Measurements from ENCODE around the gene ELOVL1. TPM values are rescaled to one million over a fixed set of nuclear protein-coding genes. Genes with fewer than 3 reads are reported as not detected.

The ELOVL1 gene
- total and polyA plus RNA-seq, 2 donors: 26.1 to 44.8 TPM

Other genes with a start within 250 kb of the ELOVL1 start
- 64.1 TPM for gene EBNA1BP2, start 195.7 kb downstream of the ELOVL1 start, total RNA-seq
- 41.3 TPM for gene EBNA1BP2, start 195.7 kb downstream of the ELOVL1 start, polyA plus RNA-seq
- 0.42 TPM for gene CFAP57, start 195.7 kb downstream of the ELOVL1 start, total RNA-seq
- 0.16 TPM for gene CFAP57, start 195.7 kb downstream of the ELOVL1 start, polyA plus RNA-seq
- gene TMEM125, start 98.0 kb downstream of the ELOVL1 start, total RNA-seq: 0.42 TPM
- 2.4 TPM for gene TMEM125, start 98.0 kb downstream of the ELOVL1 start, polyA plus RNA-seq
- gene C1orf210, start 82.4 kb downstream of the ELOVL1 start, total RNA-seq: 0.66 TPM
- gene C1orf210, start 82.4 kb downstream of the ELOVL1 start, polyA plus RNA-seq: 3.1 TPM
- gene TIE1, start 67.0 kb downstream of the ELOVL1 start, total RNA-seq: 4.8 TPM
- gene TIE1, start 67.0 kb downstream of the ELOVL1 start, polyA plus RNA-seq: 8.3 TPM
- gene MPL, start 30.2 kb downstream of the ELOVL1 start, total RNA-seq: 0.05 TPM
- 0.02 TPM for gene MPL, start 30.2 kb downstream of the ELOVL1 start, polyA plus RNA-seq
- gene CDC20, start 9.0 kb downstream of the ELOVL1 start, total RNA-seq: 68.1 TPM
- gene CDC20, start 9.0 kb downstream of the ELOVL1 start, polyA plus RNA-seq: 14.1 TPM
- 25.2 TPM for gene MED8, start 21.8 kb upstream of the ELOVL1 start, total RNA-seq
- 32.3 TPM for gene MED8, start 21.8 kb upstream of the ELOVL1 start, polyA plus RNA-seq
- gene SZT2, start 21.9 kb upstream of the ELOVL1 start, total RNA-seq: 8.8 TPM
- 19.9 TPM for gene SZT2, start 21.9 kb upstream of the ELOVL1 start, polyA plus RNA-seq
- 10.8 TPM for gene HYI, start 85.9 kb upstream of the ELOVL1 start, total RNA-seq
- gene HYI, start 85.9 kb upstream of the ELOVL1 start, polyA plus RNA-seq: 23.0 TPM
- gene PTPRF, start 162.9 kb upstream of the ELOVL1 start, total RNA-seq: 26.0 TPM
- gene PTPRF, start 162.9 kb upstream of the ELOVL1 start, polyA plus RNA-seq: 40.6 TPM

All from thymus (tissue), 2 donors.